H1 (cell line): ENCODE measurements around the gene ALLC. TPM values are rescaled to one million over a fixed set of nuclear protein-coding genes. Genes with fewer than 3 reads are reported as not detected.

Experiments used
- BRCA1 ChIP-seq: IDR thresholded peaks from 2 replicates; pipeline ENCODE4 v1.6.1; 2012; ENCODE audit warnings: low read depth, low read length, improper control_type of control experiment
- FOSL1 ChIP-seq: IDR thresholded peaks from 2 replicates; pipeline ENCODE4 v1.6.1; 2011; ENCODE audit warnings: mild to moderate bottlenecking, low read depth, low read length, moderate library complexity; ENCODE audit not compliant: insufficient read depth
- NANOG ChIP-seq: IDR thresholded peaks from 2 replicates; pipeline ENCODE4 v1.6.1; 2011; ENCODE audit warnings: low read length, low read depth, mild to moderate bottlenecking, inconsistent platforms; ENCODE audit not compliant: insufficient read depth, poor library complexity, severe bottlenecking
- SIX5 ChIP-seq: IDR thresholded peaks from 2 replicates; pipeline ENCODE4 v1.6.1; 2011; ENCODE audit warnings: mild to moderate bottlenecking, low read depth, low read length
- polyA plus RNA-seq, 7 experiments: library from polyadenylated mRNA; depleted of rRNA in 3 of 7; stranded (reverse) in 5 of 7; unstranded in 2 of 7; fragments of >200 nt in 5 of 7; fragments of 200-250 nt in 2 of 7; gene quantifications; 1 replicate in 5 of 7; 2 replicates in 1 of 7; 4 replicates in 1 of 7; pipeline versions ENCODE4 v1.2.1 to v1.2.3, GENCODE V29; 2011 to 2013; ENCODE audit warnings: missing spikeins in 2 of 7, mixed read lengths in 2 of 7
- total RNA-seq: library from RNA; stranded (reverse); fragmentation: NEBNext Ultra II Directional; extraction: Animal tissue kit (Norgen Biotek cat#: 25700); gene quantifications from 2 replicates; pipeline ENCODE4 v1.2.1, GENCODE V29; 2021

The ALLC gene
- total and polyA plus RNA-seq, 2 of the 8 experiments (the other 6 are each of a cell fraction or from before 2014, with no cell fraction given): not detected

DNA sequence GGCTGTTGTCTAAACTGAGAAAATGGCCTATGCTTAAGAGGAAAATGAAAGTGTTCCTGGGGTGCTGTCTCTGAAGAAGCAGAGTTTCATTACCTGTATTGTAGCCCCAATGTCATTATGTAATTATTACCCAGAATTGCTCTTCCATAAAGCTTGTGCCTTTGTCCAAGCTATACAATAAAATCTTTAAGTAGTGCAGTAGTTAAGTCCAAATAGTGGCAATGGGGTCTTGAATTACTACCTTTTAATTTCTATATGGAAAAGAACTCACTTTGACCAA lies 13.8 kb upstream of the ALLC start (continued):
- TF ChIP-seq SIX5 (no peak), FOSL1 (no peak), BRCA1 (no peak), NANOG (no peak)
